Gastrocnemius medialis (tissue), 4 donors: ENCODE measurements around the gene TSHZ1.

Source experiments
- POLR2A ChIP-seq, 2 donors: fragments of 450-650 bp; IDR thresholded peaks; one replicate each; pipeline ENCODE4 v1.6.1; 2017; ENCODE audit warnings: antibody characterized with exemption in 2 of 2, mild to moderate bottlenecking in 2 of 2, moderate library complexity in 2 of 2
- TF ChIP-seq, protein P1 (sequence below), 5 experiments: fragments of 450-650 bp in 3 of 5; fragments of 200-600 bp in 2 of 5; sonication (generic) in 2 of 5; IDR thresholded peaks in 4 of 5; conservative IDR thresholded peaks in 1 of 5; 1 replicate in 4 of 5; 2 replicates in 1 of 5; pipeline ENCODE4 v1.5.1; 2016 to 2019; ENCODE audit warnings: antibody characterized with exemption in 5 of 5, mild to moderate bottlenecking in 3 of 5, moderate library complexity in 3 of 5

DNA sequence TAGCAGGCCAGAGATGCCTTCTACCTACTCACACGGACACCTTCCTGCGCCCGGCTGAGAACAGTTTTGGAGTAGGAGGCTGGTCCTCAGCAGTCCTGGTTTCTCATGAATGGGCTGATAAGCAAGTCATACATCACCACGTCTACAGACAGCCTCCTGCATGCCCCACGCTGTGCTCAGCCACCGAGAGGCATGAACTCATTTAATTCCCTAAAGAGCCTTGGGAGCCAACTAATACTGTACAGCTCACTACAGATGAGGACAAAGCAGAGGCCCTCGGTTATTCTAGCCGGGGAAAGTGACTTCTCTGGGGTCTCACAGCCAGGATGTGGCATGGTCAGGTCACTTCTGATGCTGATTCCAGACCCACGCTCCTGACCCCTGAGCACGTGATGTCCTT, 105.6 kb downstream of the TSHZ1 start:
- TF ChIP-seq, protein P1, sequence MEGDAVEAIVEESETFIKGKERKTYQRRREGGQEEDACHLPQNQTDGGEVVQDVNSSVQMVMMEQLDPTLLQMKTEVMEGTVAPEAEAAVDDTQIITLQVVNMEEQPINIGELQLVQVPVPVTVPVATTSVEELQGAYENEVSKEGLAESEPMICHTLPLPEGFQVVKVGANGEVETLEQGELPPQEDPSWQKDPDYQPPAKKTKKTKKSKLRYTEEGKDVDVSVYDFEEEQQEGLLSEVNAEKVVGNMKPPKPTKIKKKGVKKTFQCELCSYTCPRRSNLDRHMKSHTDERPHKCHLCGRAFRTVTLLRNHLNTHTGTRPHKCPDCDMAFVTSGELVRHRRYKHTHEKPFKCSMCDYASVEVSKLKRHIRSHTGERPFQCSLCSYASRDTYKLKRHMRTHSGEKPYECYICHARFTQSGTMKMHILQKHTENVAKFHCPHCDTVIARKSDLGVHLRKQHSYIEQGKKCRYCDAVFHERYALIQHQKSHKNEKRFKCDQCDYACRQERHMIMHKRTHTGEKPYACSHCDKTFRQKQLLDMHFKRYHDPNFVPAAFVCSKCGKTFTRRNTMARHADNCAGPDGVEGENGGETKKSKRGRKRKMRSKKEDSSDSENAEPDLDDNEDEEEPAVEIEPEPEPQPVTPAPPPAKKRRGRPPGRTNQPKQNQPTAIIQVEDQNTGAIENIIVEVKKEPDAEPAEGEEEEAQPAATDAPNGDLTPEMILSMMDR (IDR thresholded peaks at IDR 0.05 in 4 of 5, conservative IDR thresholded peaks at IDR 0.05 in 1 of 5) = no peak
- TF ChIP-seq POLR2A (IDR thresholded peaks at IDR 0.05) = no peak
